ENCODE measurements around the gene TFPI.
A peak's percentile ranks its signal among the peaks of the same experiment; 100 is the strongest.

Gene TFPI

GRCh38 chr2:187528042-187528441 is 26.2 kb downstream of the TFPI start:
- no peak overlapping the region for H3K4me3 ChIP-seq (replicated peaks in 1 of 2; ENCODE audit: low read depth in 2 of 2, low read length in 2 of 2)
- TF ChIP-seq, protein P1, sequence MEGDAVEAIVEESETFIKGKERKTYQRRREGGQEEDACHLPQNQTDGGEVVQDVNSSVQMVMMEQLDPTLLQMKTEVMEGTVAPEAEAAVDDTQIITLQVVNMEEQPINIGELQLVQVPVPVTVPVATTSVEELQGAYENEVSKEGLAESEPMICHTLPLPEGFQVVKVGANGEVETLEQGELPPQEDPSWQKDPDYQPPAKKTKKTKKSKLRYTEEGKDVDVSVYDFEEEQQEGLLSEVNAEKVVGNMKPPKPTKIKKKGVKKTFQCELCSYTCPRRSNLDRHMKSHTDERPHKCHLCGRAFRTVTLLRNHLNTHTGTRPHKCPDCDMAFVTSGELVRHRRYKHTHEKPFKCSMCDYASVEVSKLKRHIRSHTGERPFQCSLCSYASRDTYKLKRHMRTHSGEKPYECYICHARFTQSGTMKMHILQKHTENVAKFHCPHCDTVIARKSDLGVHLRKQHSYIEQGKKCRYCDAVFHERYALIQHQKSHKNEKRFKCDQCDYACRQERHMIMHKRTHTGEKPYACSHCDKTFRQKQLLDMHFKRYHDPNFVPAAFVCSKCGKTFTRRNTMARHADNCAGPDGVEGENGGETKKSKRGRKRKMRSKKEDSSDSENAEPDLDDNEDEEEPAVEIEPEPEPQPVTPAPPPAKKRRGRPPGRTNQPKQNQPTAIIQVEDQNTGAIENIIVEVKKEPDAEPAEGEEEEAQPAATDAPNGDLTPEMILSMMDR (IDR thresholded peaks at IDR 0.05; ENCODE audit: low read depth, low read length), result no peak
- no peak for DNase-seq (ENCODE audit: low read depth in 2 of 2)

- TF ChIP-seq, protein P1 (IDR thresholded peaks at IDR 0.05; ENCODE audit: low read depth, low read length), result no peak
- H3K4me3 ChIP-seq (replicated peaks in 1 of 2; ENCODE audit: low read depth in 2 of 2, low read length in 2 of 2), result no peak overlapping the region
- peak; percentile 88 to 92 for DNase-seq (ENCODE audit: low read depth in 2 of 2)
Observed at GRCh38 chr2:187527262-187527661, 27.0 kb downstream of the TFPI start.

DNA sequence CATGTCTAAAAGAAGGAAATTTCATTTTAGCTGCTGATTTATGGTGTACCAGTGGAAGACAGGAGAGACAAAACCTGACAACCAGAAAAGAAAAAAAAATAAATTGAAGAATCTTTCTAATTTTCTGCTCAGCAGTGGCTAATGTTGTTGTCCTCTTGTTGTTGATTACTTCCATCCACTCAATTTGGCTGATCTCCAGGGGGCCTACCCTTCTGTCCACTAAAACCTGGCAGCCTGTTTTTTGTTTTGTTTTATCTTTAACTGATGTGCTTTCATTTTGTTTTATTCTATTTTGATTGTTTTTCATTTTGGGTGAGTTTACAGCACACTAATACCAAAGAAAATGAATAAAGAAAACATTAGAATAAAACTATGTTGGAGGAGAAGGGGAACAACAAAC is 27.4 kb downstream of the TFPI start:
- peak; percentile 46 to 64 for DNase-seq (ENCODE audit: low read depth in 2 of 2)
- TF ChIP-seq, protein P1 (IDR thresholded peaks at IDR 0.05; ENCODE audit: low read depth, low read length), result no peak
- no peak overlapping the region for H3K4me3 ChIP-seq (replicated peaks in 1 of 2; ENCODE audit: low read depth in 2 of 2, low read length in 2 of 2)

- TF ChIP-seq, protein P1 (IDR thresholded peaks at IDR 0.05; ENCODE audit: low read depth, low read length), result no peak
- no peak overlapping the region for H3K4me3 ChIP-seq (replicated peaks in 1 of 2; ENCODE audit: low read depth in 2 of 2, low read length in 2 of 2)
- peak in 1 of 2 donors; percentile 38 for DNase-seq (ENCODE audit: low read depth in 2 of 2)
Observed at GRCh38 chr2:187525163-187525900, 28.9 kb downstream of the TFPI start.

DNA sequence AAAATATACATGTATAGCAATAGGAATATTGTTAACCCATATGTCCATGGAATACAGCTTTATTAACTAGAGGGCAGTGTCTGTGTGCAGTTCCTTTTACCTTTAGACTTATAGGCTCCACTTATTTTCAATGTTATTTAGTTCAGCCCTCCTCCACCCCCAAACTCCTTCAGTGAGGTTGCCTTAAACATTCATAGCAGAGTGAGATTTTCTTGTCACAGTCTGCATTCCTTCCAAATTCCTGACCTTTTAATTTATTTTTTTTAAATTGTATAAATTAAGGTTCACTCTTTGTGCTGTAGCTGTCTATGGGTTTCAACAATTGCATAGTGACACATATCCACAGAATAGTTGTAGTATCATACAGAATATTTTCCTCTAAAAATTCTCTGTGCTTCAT is 30.9 kb downstream of the TFPI start:
- no peak for DNase-seq (ENCODE audit: low read depth in 2 of 2)
- H3K4me3 ChIP-seq (replicated peaks in 1 of 2; ENCODE audit: low read depth in 2 of 2, low read length in 2 of 2), result no peak overlapping the region

DNA sequence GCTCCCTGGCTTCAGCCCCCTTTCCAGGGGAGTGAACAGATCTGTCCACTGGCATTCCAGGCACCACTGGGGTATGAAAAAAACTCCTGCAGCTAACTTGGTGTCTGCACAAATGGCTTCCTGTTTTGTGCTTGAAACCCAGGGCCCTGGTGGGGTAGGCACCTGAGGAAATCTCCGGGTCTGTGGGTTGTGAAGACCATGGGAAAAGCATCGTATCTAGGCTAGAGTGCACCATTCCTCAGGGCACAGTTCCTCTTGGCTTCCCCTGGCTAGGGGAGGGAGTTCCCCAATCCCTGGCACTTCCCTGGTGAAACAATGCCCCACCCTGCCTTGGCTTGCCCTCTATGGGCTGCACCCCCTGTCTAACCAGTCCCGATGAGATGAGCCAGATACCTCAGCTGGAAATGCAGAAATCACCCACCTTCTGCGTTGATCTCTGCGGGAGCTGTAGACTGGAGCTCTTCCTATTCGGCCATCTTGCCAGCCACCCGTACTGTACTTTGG is 34.1 kb downstream of the TFPI start:
- DNase-seq (ENCODE audit: low read depth in 2 of 2), result no peak
- no peak overlapping the region for H3K4me3 ChIP-seq (replicated peaks in 1 of 2; ENCODE audit: low read depth in 2 of 2, low read length in 2 of 2)
- TF ChIP-seq, protein P1 (IDR thresholded peaks at IDR 0.05; ENCODE audit: low read depth, low read length), result no peak

More for the DNA sequence above, 30.9 kb downstream of the TFPI start:
- TF ChIP-seq, protein P1 (IDR thresholded peaks at IDR 0.05; ENCODE audit: low read depth, low read length), result no peak
